ENCODE results near the gene SYTL3. TPM values are rescaled to one million over a fixed set of nuclear protein-coding genes. Genes with fewer than 3 reads are reported as not detected.

The SYTL3 gene
- total RNA-seq, 1 donor from 2014 or later = 2.8 TPM

- Mint-ChIP-seq H3K27ac (ENCODE audit: unreplicated experiment) (no peak overlapping the region), H3K9me3 (ENCODE audit: unreplicated experiment) (peaks cover 8% of the 10 kb centered on the region), H3K36me3 (ENCODE audit: unreplicated experiment) (no peaks in the 10 kb centered on the region), H3K4me1 (ENCODE audit: low read depth, unreplicated experiment) (peaks cover 75% of the 10 kb centered on the region), H3K4me3 (ENCODE audit: unreplicated experiment) (peak overlapping the region; percentile 25), H3K27me3 (ENCODE audit: unreplicated experiment) (peaks cover 6% of the 10 kb centered on the region)
- peak; percentile 16 for TF ChIP-seq CTCF (IDR thresholded peaks at IDR 0.05; ENCODE audit: partially characterized antibody, unreplicated experiment)
- DNase-seq = no peak
Observed at GRCh38 chr6:158807515-158808441, 157.9 kb downstream of the SYTL3 start.

GRCh38 chr6:158808442-158808833 lies 158.6 kb downstream of the SYTL3 start:
- Mint-ChIP-seq H3K36me3 (ENCODE audit: unreplicated experiment) (no peaks in the 10 kb centered on the region), H3K4me1 (ENCODE audit: low read depth, unreplicated experiment) (peaks cover 79% of the 10 kb centered on the region), H3K9me3 (ENCODE audit: unreplicated experiment) (peaks cover 13% of the 10 kb centered on the region), H3K27me3 (ENCODE audit: unreplicated experiment) (peaks cover 7% of the 10 kb centered on the region), H3K4me3 (ENCODE audit: unreplicated experiment) (peak overlapping the region; percentile 26), H3K27ac (ENCODE audit: unreplicated experiment) (no peak overlapping the region)
- no peak for DNase-seq
- no peak for TF ChIP-seq CTCF (IDR thresholded peaks at IDR 0.05; ENCODE audit: partially characterized antibody, unreplicated experiment)

- Mint-ChIP-seq H3K27ac (ENCODE audit: unreplicated experiment) (peak overlapping the region; percentile 52), H3K4me3 (ENCODE audit: unreplicated experiment) (peak overlapping the region; percentile 26), H3K4me1 (ENCODE audit: low read depth, unreplicated experiment) (peaks cover 80% of the 10 kb centered on the region), H3K9me3 (ENCODE audit: unreplicated experiment) (peaks cover 10% of the 10 kb centered on the region), H3K27me3 (ENCODE audit: unreplicated experiment) (peaks cover 7% of the 10 kb centered on the region), H3K36me3 (ENCODE audit: unreplicated experiment) (no peaks in the 10 kb centered on the region)
- no peak for DNase-seq
- TF ChIP-seq CTCF (IDR thresholded peaks at IDR 0.05; ENCODE audit: partially characterized antibody, unreplicated experiment) = no peak
Observed at GRCh38 chr6:158808941-158809678, 159.3 kb downstream of the SYTL3 start.

- peaks cover 4% of the 10 kb centered on the region for H3K27me3 Mint-ChIP-seq (ENCODE audit: unreplicated experiment)
- no peak for DNase-seq
- H3K4me3 Mint-ChIP-seq (ENCODE audit: unreplicated experiment) = peak overlapping the region; percentile 73
- H3K36me3 Mint-ChIP-seq (ENCODE audit: unreplicated experiment) = no peaks in the 10 kb centered on the region
- peaks cover 10% of the 10 kb centered on the region for H3K9me3 Mint-ChIP-seq (ENCODE audit: unreplicated experiment)
- H3K4me1 Mint-ChIP-seq (ENCODE audit: low read depth, unreplicated experiment) = peaks cover 81% of the 10 kb centered on the region
- peak overlapping the region; percentile 89 for H3K27ac Mint-ChIP-seq (ENCODE audit: unreplicated experiment)
- no peak for TF ChIP-seq CTCF (IDR thresholded peaks at IDR 0.05; ENCODE audit: partially characterized antibody, unreplicated experiment)
Observed at GRCh38 chr6:158810155-158811095, 160.6 kb downstream of the SYTL3 start.
